Tibial artery (tissue), 4 donors: ENCODE measurements around the gene HOPX.

Experiments used
- DNase-seq, 2 donors: peaks; one replicate each; pipeline ENCODE4 v3.0.0-alpha.2; 2019
- H3K27ac ChIP-seq, 2 donors: fragments of 200-600 bp; sonication (generic) in 1 of 2; 1 replicate in 1 of 2; 2 replicates in 1 of 2; pipeline ENCODE4 v1.5.1; 2018 to 2019; ENCODE audit warnings: mild to moderate bottlenecking in 1 of 2
- H3K27me3 ChIP-seq, 2 donors: fragments of 200-600 bp; sonication (generic) in 1 of 2; one replicate each; pipeline versions ENCODE4 v1.5.1 to v1.6.0; 2016 to 2019
- H3K36me3 ChIP-seq, 3 donors: fragments of 200-600 bp; sonication (generic) in 2 of 3; one replicate each; pipeline ENCODE4 v1.5.1; 2016 to 2019; ENCODE audit warnings: mild to moderate bottlenecking in 2 of 3
- H3K4me1 ChIP-seq, 4 donors: fragments of 200-600 bp; sonication (generic) in 2 of 4; 1 replicate in 3 of 4; 2 replicates in 1 of 4; pipeline ENCODE4 v1.5.1; 2016 to 2019
- H3K4me3 ChIP-seq, 2 donors: fragments of 200-600 bp; sonication (generic) in 1 of 2; 1 replicate in 1 of 2; 2 replicates in 1 of 2; pipeline ENCODE4 v1.5.1; 2018 to 2019; ENCODE audit warnings: mild to moderate bottlenecking in 2 of 2
- H3K9me3 ChIP-seq, 3 donors: fragments of 200-600 bp; sonication (generic) in 1 of 3; one replicate each; pipeline ENCODE4 v1.5.1; 2016 to 2019
- CTCF ChIP-seq, 2 experiments: fragments of 200-600 bp in 1 of 2; fragments of 450-650 bp in 1 of 2; IDR thresholded peaks; one replicate each; pipeline ENCODE4 v1.5.1; 2017 to 2019; ENCODE audit warnings: antibody characterized with exemption in 2 of 2, mild to moderate bottlenecking in 1 of 2, moderate library complexity in 1 of 2
- intact Hi-C: fragments of 100-400 bp; cut with DNase I; formaldehyde crosslinking; loops from one replicate; pipeline ENCODE4 v1.15.0; 2023; ENCODE audit warnings: low total_unique reads

Gene HOPX

DNA sequence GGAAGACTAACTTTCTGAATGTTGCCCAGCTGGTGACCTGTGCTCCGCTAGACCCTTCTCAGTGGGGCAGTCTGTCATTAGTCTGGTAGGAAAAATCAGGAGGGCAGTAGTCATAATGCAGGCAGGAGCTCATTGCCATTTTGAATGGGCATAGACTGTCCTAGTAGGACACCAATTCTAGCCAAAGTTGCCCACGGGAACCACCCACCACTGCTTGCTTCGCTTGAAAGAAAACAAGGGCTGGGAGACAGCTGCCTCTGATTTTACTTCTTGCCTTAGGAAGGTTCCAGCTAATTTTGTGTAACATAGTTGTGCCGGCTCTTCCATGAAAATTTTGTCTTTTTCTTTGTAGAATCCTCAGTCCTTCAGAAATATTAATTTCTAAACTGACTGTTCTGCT lies 23.3 kb downstream of the HOPX start:
- Histone ChIP-seq H3K36me3 (no peaks in the 10 kb centered on the region), H3K9me3 (no peaks in the 10 kb centered on the region), H3K27me3 (peaks cover 0 to 24% of the 10 kb centered on the region in 2 donors), H3K4me3 (no peak overlapping the region), H3K4me1 (peaks cover 0 to 25% (median 14%) of the 10 kb centered on the region in 4 donors), H3K27ac (no peak overlapping the region)
- no peak for TF ChIP-seq CTCF (IDR thresholded peaks at IDR 0.05)
- intact Hi-C loops, result no loop called here
- DNase-seq, result no peak

GRCh38 chr4:56657128-56657527 lies 24.0 kb downstream of the HOPX start:
- Histone ChIP-seq H3K27me3 (peaks cover 0 to 24% of the 10 kb centered on the region in 2 donors), H3K4me1 (peaks cover 0 to 25% (median 14%) of the 10 kb centered on the region in 4 donors), H3K9me3 (no peaks in the 10 kb centered on the region), H3K4me3 (no peak overlapping the region), H3K27ac (no peak overlapping the region), H3K36me3 (no peaks in the 10 kb centered on the region)
- no peak for DNase-seq
- no peak for TF ChIP-seq CTCF (IDR thresholded peaks at IDR 0.05)
- intact Hi-C loops, result no loop called here

DNA sequence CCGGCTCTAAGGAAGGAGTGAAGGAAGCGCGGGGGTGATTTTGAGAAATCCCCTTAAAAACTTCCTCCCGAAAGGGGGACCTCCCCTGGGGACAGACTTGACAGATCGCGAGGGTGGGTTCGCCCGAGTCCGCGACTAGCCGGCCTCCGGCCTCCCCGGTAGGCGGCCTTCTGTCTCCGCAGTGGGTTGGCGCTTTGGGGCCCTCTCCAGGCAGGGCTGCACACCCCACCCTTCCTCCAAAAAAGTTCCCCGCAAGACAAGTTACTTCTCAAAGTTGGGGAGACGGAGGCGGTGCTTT lies 24.8 kb downstream of the HOPX start:
- no peaks in the 10 kb centered on the region for H3K9me3 ChIP-seq
- peaks cover 0 to 24% of the 10 kb centered on the region in 2 donors for H3K27me3 ChIP-seq
- H3K4me3 ChIP-seq, result peak overlapping the region; percentile 53 to 54
- H3K36me3 ChIP-seq, result no peaks in the 10 kb centered on the region
- TF ChIP-seq CTCF (IDR thresholded peaks at IDR 0.05), result no peak
- no peak for DNase-seq
- peaks cover 0 to 25% (median 14%) of the 10 kb centered on the region in 4 donors for H3K4me1 ChIP-seq
- H3K27ac ChIP-seq, result peak overlapping the region in 1 of 2 donors; percentile 25
- intact Hi-C loops, result no loop called here

DNA sequence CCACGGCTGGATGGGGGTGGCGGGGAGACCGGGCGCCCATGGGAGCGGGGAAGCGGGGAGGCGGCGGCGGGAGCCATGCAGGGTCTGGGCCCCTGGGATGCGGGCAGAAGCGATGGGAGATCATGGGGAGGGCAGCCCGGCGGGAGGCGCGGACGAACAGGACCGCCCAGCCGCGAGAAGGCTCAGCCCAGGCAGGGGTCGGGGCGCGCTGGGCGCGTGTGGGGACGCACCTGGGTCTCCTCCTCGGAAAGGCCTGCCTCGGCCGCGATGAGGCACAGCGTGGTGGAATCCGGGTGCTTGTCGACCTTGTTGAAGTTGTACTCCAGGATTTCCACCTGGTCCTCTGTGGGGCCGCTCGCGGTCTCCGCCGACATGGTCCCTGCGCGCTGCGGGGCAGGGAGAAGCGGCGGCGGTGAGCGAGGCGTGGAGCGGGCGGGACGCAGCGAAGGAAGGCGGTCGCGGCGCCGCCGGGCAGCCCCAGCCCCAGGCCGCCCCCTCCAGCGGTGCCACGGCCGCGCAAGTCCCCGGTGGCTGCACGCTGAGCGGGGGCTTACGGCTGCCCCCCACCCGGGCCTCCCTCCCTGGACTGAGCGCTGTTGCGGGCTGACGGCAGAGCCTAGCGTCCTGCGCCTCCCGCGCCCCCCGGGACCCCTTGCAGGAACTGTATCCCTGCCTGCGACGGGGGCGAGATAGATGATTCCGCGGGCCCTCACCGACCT lies 25.3 kb downstream of the HOPX start:
- no peak for TF ChIP-seq CTCF (IDR thresholded peaks at IDR 0.05)
- H3K27ac ChIP-seq, result peak overlapping the region in 1 of 2 donors; percentile 25
- no peaks in the 10 kb centered on the region for H3K9me3 ChIP-seq
- no peaks in the 10 kb centered on the region for H3K36me3 ChIP-seq
- H3K27me3 ChIP-seq, result peaks cover 0 to 24% of the 10 kb centered on the region in 2 donors
- no peak for DNase-seq
- intact Hi-C loops, result no loop called here
- peak overlapping the region; percentile 53 to 54 for H3K4me3 ChIP-seq
- H3K4me1 ChIP-seq, result peaks cover 0 to 25% (median 14%) of the 10 kb centered on the region in 4 donors

DNA sequence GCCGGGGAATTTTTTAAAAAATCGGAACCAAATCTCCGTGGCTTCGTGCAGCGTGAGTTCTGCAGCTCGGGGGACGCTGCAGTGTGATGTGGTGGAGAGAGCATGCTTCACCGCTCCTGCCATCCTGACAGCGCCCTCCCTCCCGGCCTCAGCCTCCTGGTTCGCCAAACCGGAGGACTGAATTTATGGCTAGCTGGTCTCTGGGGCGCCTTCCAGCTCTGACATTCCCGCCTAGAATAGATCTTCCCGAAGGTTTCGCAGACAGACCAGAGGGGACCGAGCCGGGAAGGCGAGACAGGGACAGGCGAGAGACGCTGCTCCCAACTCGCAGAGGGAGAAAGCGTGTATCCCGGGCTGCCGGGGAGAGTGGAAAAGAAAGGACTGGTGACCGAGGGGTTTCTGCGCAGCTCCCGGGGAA lies 25.9 kb downstream of the HOPX start:
- Histone ChIP-seq H3K36me3 (no peaks in the 10 kb centered on the region), H3K27me3 (peaks cover 0 to 24% of the 10 kb centered on the region in 2 donors), H3K27ac (peak overlapping the region in 1 of 2 donors; percentile 25), H3K4me1 (peaks cover 0 to 25% (median 14%) of the 10 kb centered on the region in 4 donors), H3K9me3 (no peaks in the 10 kb centered on the region), H3K4me3 (peak overlapping the region; percentile 53 to 54)
- intact Hi-C loops, result no loop called here
- TF ChIP-seq CTCF (IDR thresholded peaks at IDR 0.05), result no peak
- no peak for DNase-seq
